NCI-H2196 treated with DMSO at 0.1 percent for 48 hours (cell line): Measurements from ENCODE around the gene UFSP1.
A peak's percentile ranks its signal among the peaks of the same experiment; 100 is the strongest.

Experiments
- DNase-seq: peaks from one replicate; lab custom pipeline; 2025; ENCODE audit not compliant: unreplicated experiment; lab: John Stamatoyannopoulos, UW

UFSP1 gene

GRCh38 chr7:100882785-100883526 is 6.6 kb downstream of the UFSP1 start:
- no peak for DNase-seq

DNA sequence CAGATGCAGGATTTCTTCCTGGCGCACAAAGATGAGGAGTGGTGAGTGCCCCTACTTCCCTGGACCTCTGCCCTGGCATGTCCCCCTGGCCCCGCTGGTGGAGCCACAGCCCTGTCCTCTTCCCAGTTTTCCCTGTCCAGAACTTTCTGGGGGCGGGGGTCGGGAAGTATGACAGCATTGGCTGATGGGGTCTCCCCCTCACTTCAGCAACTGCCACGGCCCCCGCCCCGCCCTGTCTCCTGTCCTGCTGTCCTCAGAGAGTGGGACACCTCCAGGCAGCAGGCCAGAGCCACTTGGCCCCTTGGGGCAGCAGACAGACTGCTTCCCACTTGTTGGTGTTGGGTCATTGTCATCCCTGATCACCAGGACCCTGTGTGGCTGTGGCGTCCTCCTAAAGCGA is 7.3 kb downstream of the UFSP1 start:
- no peak for DNase-seq

GRCh38 chr7:100881136-100881535 is 8.4 kb downstream of the UFSP1 start:
- no peak for DNase-seq

- DNase-seq, result no peak
These were observed 8.9 kb downstream of the UFSP1 start for GRCh38 chr7:100880645-100881044.

- DNase-seq, result no peak
These were observed 9.7 kb downstream of the UFSP1 start for GRCh38 chr7:100879685-100880261.

- no peak for DNase-seq
These were observed 10.8 kb downstream of the UFSP1 start for GRCh38 chr7:100878685-100879084.

- DNase-seq, result no peak
These were observed 11.5 kb downstream of the UFSP1 start for GRCh38 chr7:100878013-100878412.

DNA sequence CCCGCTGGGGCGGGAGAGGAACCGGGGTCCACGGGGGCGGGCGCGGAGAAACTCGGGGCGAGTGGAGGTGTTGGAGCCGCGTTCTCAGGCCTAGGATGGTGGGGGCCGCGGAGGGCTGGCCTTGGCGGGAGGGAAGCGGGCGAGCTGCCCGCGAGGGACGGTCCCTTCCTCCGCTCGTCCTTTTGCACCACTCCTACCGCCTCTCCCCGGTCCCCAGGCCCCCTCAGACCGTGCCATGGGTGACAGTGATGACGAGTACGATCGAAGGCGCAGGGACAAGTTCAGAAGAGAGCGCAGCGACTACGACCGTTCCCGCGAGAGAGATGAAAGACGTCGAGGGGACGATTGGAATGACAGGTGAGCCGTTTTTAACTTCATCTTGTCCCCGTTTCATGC is 14.2 kb downstream of the UFSP1 start:
- DNase-seq, result no peak

DNA sequence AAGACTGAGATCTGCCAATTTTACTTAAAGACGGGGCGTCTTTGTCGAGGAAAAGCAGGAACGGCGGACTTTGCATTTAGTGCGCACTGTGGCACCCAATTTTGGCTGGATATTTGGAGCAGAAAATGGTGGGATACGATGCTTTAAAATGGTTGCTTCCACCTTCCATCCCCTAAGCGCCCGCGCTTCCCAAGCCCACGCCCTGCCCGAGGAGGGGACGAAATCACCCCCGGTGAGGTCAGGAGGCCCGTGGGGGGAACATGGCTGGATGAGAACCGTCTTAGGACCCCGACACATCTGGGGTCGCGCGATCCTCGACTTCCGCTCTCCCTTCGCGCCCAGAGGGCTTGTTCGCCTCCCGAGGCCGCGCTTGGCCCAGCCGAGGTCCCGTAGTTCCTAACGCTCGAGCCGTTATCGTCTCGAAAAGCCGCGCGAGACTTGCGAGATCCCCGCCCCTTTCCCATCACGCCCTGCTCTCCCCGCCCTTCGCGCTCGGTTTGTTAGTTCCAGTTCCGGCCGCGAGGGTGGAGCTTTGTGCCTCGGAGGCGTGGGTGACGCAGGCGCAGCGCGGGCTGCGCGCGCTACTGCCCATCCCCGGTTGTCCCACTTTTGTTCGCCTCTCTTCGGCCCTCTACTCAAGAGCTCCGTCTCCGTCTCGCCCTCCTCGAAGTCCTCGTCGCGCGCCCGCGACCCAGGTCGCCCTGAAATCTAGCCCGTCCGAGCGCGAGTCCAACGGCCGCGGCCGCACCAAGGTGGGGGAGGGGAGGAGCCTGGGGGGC is 14.7 kb downstream of the UFSP1 start, which contains the start of gene SRRT:
TSS of gene SRRT (plus strand) at position 527 of the 779 bp plus-strand sequence. CDS start 488 bp downstream, outside the sequence.
- DNase-seq, result peak; percentile 94

- DNase-seq, result no peak
These were observed 15.3 kb downstream of the UFSP1 start for GRCh38 chr7:100874300-100874576.

DNA sequence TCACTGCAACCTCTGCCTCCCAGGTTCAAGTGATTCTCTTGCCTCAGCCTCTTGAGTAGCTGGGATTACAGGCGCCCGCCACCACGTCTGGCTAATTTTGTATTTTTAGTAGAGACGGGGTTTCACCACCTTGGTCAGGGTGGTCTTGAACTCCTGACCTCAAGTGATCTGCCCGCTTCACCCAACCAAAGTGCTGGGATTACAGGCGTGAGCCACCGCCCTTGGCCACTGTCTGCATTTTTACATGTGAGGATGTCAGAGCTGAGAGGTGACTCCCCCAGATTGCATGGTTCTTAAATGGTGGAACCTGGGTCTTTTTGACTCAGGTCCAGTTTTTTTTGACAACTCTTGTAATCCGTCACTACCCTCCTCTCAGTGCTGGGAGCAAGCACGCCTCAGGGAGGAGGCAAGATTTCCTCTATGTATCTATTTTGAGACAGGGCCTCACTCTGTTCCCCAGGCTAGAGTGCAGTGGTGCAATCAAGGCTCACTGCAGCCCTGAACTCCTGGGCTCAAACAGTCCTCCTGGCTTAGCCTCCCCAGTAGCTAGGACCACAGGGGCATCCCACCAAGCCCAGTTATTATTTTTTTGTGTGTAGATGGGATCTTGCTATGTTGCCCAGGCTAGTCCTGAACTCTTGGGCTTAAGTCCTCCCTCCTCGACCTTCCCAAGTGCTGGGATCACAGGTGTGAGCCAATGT is 15.8 kb downstream of the UFSP1 start:
- no peak for DNase-seq

GRCh38 chr7:100867776-100868485 is 21.6 kb downstream of the UFSP1 start:
- no peak for DNase-seq

GRCh38 chr7:100867040-100867775 is 22.3 kb downstream of the UFSP1 start, which contains the start of gene TRIP6:
TRIP6 (plus strand) TSS chr7:100867387; CDS start chr7:100867498, 111 bp downstream.
- no peak for DNase-seq

DNA sequence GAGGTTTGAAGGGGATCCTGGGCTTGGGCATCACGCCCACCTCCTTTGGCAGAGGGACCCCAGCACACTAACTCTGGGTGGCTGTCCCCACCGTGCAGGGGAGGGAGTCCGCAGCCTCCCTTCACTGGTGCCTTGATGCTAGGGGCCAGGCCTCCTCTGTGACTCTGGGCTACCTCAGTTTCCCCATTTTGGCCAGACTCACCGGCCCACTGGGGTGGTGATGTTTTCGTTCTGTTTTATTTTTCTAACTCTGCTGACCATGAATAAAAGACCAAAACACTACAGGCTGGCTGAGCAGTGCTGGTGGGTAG is 22.8 kb downstream of the UFSP1 start:
- no peak for DNase-seq

GRCh38 chr7:100865938-100866728 is 23.4 kb downstream of the UFSP1 start:
- peak; percentile 45 for DNase-seq

DNA sequence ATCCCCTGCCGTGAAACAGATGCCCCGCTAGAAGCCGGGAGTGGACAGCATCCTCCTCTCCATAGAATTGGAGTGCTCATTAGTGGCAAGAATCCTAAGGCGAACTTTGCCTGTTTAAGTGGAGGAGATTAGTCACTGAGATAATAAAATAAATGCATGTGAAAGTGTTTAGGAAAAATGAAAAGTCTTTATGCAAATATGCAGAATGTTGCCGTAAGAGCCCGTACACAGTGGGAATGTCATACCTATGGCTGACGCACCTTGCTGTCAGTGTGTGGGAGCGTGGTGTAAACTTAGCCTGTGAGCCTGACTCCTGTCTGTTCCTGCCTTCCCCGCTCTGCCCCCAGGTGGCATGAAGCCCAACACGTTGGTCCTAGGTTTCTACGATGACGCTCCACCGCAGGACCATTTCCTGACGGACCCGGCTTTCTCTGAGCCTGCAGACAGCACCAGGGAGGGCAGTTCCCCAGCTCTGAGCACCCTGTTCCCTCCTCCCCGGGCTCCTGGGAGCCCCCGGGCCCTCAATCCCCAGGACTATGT is 24.1 kb downstream of the UFSP1 start:
- DNase-seq, result peak; percentile 12

GRCh38 chr7:100864263-100864845 is 25.2 kb downstream of the UFSP1 start:
- no peak for DNase-seq

- peak; percentile 12 for DNase-seq
These were observed 26.0 kb downstream of the UFSP1 start for GRCh38 chr7:100863406-100863950.

DNA sequence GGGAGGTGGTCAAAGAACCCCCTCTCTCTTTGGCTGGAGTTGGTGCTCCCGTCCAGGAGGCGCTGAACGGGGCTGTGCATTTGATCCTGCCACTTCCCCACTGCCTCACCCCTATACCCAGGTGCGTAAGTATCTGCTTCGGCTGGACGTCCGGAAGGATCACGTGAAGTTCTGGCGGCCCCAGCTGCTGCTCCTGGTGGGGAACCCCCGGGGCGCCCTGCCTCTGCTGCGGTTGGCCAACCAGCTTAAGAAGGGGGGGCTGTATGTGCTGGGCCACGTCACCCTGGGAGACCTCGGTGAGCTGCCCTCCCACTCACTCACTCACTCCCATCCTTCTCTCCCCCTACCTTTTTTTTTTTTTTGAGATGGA is 27.9 kb downstream of the UFSP1 start:
- no peak for DNase-seq
